ENCODE data around the gene ISY1. TPM values are rescaled to one million over a fixed set of nuclear protein-coding genes. Genes with fewer than 3 reads are reported as not detected.
"Not testable (repeated sequence)": the region's sequence is repeated elsewhere in the genome, so short reads cannot be mapped to it uniquely, and the experiment has no call there.

ISY1 gene
- total RNA-seq, 1 donor from 2014 or later, result 18.2 TPM

GRCh38 chr3:129187857-129188256, 27.0 kb upstream of the ISY1 start:
- Mint-ChIP-seq H3K9me3 (ENCODE audit: unreplicated experiment) (peaks cover 5% of the 10 kb centered on the region), H3K36me3 (ENCODE audit: unreplicated experiment) (no peaks in the 10 kb centered on the region), H3K4me3 (ENCODE audit: unreplicated experiment) (no peak overlapping the region), H3K4me1 (ENCODE audit: low read depth, unreplicated experiment) (no peaks in the 10 kb centered on the region), H3K27ac (ENCODE audit: unreplicated experiment) (no peak overlapping the region), H3K27me3 (ENCODE audit: unreplicated experiment) (peaks cover 6% of the 10 kb centered on the region)
- DNase-seq, result no peak
- no peak for TF ChIP-seq CTCF (IDR thresholded peaks at IDR 0.05; ENCODE audit: partially characterized antibody, unreplicated experiment)

- Mint-ChIP-seq H3K4me3 (ENCODE audit: unreplicated experiment) (no peak overlapping the region), H3K36me3 (ENCODE audit: unreplicated experiment) (no peaks in the 10 kb centered on the region)
Observed at GRCh38 chr3:129185783-129186182, 24.9 kb upstream of the ISY1 start.

GRCh38 chr3:129184784-129185542, 24.1 kb upstream of the ISY1 start:
- H3K4me3 Mint-ChIP-seq (ENCODE audit: unreplicated experiment), result peak overlapping the region; percentile 98
- H3K4me1 Mint-ChIP-seq (ENCODE audit: low read depth, unreplicated experiment), result peaks cover 12% of the 10 kb centered on the region
- H3K9me3 Mint-ChIP-seq (ENCODE audit: unreplicated experiment), result peaks cover 15% of the 10 kb centered on the region
- peaks cover 15% of the 10 kb centered on the region for H3K27me3 Mint-ChIP-seq (ENCODE audit: unreplicated experiment)
- H3K36me3 Mint-ChIP-seq (ENCODE audit: unreplicated experiment); DNase-seq; H3K27ac Mint-ChIP-seq (ENCODE audit: unreplicated experiment): not testable (repeated sequence)

More at GRCh38 chr3:129185783-129186182, 24.9 kb upstream of the ISY1 start:
- Mint-ChIP-seq H3K27me3 (ENCODE audit: unreplicated experiment) (peaks cover 13% of the 10 kb centered on the region), H3K4me1 (ENCODE audit: low read depth, unreplicated experiment) (peaks cover 7% of the 10 kb centered on the region), H3K27ac (ENCODE audit: unreplicated experiment) (no peak overlapping the region), H3K9me3 (ENCODE audit: unreplicated experiment) (peaks cover 15% of the 10 kb centered on the region)
- DNase-seq, result no peak
- TF ChIP-seq CTCF (IDR thresholded peaks at IDR 0.05; ENCODE audit: partially characterized antibody, unreplicated experiment), result no peak

- no peak for TF ChIP-seq CTCF (IDR thresholded peaks at IDR 0.05; ENCODE audit: partially characterized antibody, unreplicated experiment)
- peak overlapping the region; percentile 88 for H3K27ac Mint-ChIP-seq (ENCODE audit: unreplicated experiment)
- peaks cover 15% of the 10 kb centered on the region for H3K9me3 Mint-ChIP-seq (ENCODE audit: unreplicated experiment)
- DNase-seq, result peak; percentile 25
- H3K4me1 Mint-ChIP-seq (ENCODE audit: low read depth, unreplicated experiment), result peaks cover 12% of the 10 kb centered on the region
- peak overlapping the region; percentile 98 for H3K4me3 Mint-ChIP-seq (ENCODE audit: unreplicated experiment)
- H3K36me3 Mint-ChIP-seq (ENCODE audit: unreplicated experiment), result no peaks in the 10 kb centered on the region
- H3K27me3 Mint-ChIP-seq (ENCODE audit: unreplicated experiment), result peaks cover 15% of the 10 kb centered on the region
Observed at GRCh38 chr3:129184396-129184657, 23.5 kb upstream of the ISY1 start.

GRCh38 chr3:129183569-129184395, 22.9 kb upstream of the ISY1 start, which contains the start of gene CNBP:
CNBP (minus strand) TSS chr3:129183896; CDS start chr3:129171757, 12,139 bp downstream.
- peak; percentile 11 for TF ChIP-seq CTCF (IDR thresholded peaks at IDR 0.05; ENCODE audit: partially characterized antibody, unreplicated experiment)
- Mint-ChIP-seq H3K36me3 (ENCODE audit: unreplicated experiment) (no peaks in the 10 kb centered on the region), H3K4me3 (ENCODE audit: unreplicated experiment) (peak within 1 kb of the TSS; percentile 98), H3K27ac (ENCODE audit: unreplicated experiment) (peak within 1 kb of the TSS; percentile 99), H3K27me3 (ENCODE audit: unreplicated experiment) (peaks cover 15% of the 10 kb centered on the region), H3K9me3 (ENCODE audit: unreplicated experiment) (peaks cover 15% of the 10 kb centered on the region), H3K4me1 (ENCODE audit: low read depth, unreplicated experiment) (peaks cover 12% of the 10 kb centered on the region)
- DNase-seq, result peak; percentile 94

Measured in glutamatergic neuron (in vitro differentiated cells).